MM.1S (cell line): Measurements from ENCODE around the gene SUPT6H.

Experiments used
- EZH2 ChIP-seq: fragments of 300-600 bp; sonication (generic); optimal IDR thresholded peaks from 2 replicates; pipeline ENCODE3; 2017; ENCODE audit warnings: low read depth, mild to moderate bottlenecking, antibody characterized with exemption, low read length, mixed read lengths
- EZH2phosphoT487 ChIP-seq: fragments of 300-600 bp; sonication (generic); IDR thresholded peaks from 2 replicates; pipeline ENCODE4 v1.6.1; 2018; ENCODE audit warnings: antibody characterized with exemption, low read length
- TF ChIP-seq, protein P1 (sequence below): fragments of 300-600 bp; sonication (generic); IDR thresholded peaks from 2 replicates; pipeline ENCODE4 v1.5.1; 2016; ENCODE audit warnings: antibody characterized with exemption, low read length, mixed read lengths

DNA sequence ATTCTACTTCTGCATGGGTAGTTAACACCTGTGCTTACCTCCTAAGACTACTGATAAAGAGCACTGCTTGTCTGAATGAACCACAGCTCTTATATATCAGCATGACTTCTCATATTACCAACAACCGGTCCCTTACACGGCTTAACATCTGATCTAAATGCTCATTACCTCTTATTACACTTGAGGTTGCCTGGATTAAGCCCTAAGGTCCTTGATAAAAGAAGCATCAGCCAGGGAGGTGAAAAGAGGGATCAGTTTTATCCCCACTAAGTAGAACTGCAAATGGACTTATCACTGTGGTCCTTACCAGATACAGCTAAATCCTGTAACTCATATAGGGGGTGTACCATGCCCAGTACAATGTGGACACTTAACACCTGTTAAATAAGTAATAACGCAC lies 39.8 kb upstream of the SUPT6H start:
- TF ChIP-seq EZH2 (no peak), EZH2phosphoT487 (no peak)
- TF ChIP-seq, protein P1, sequence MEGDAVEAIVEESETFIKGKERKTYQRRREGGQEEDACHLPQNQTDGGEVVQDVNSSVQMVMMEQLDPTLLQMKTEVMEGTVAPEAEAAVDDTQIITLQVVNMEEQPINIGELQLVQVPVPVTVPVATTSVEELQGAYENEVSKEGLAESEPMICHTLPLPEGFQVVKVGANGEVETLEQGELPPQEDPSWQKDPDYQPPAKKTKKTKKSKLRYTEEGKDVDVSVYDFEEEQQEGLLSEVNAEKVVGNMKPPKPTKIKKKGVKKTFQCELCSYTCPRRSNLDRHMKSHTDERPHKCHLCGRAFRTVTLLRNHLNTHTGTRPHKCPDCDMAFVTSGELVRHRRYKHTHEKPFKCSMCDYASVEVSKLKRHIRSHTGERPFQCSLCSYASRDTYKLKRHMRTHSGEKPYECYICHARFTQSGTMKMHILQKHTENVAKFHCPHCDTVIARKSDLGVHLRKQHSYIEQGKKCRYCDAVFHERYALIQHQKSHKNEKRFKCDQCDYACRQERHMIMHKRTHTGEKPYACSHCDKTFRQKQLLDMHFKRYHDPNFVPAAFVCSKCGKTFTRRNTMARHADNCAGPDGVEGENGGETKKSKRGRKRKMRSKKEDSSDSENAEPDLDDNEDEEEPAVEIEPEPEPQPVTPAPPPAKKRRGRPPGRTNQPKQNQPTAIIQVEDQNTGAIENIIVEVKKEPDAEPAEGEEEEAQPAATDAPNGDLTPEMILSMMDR: no peak
